Measurements from ENCODE around the gene PRKN.

The PRKN gene

GRCh38 chr6:162702446-162702845 lies 25.1 kb downstream of the PRKN start:
- Histone ChIP-seq H3K36me3 (ENCODE audit: insufficient read depth) (no peaks in the 10 kb centered on the region), H3K79me2 (ENCODE audit: insufficient read depth, low read depth) (no peaks in the 10 kb centered on the region), H2AFZ (ENCODE audit: low read depth) (no peak overlapping the region), H3K4me3 (IDR thresholded peaks at IDR 0.05; ENCODE audit: insufficient read depth, low read depth, low read length) (no peak overlapping the region), H3K4me2 (no peak overlapping the region), H3K4me1 (ENCODE audit: low read depth, poor library complexity, severe bottlenecking) (no peaks in the 10 kb centered on the region), H3K27me3 (ENCODE audit: insufficient read depth, low read depth) (no peaks in the 10 kb centered on the region), H4K20me1 (ENCODE audit: insufficient read depth) (no peaks in the 10 kb centered on the region), H3K9ac (no peak overlapping the region), H3K27ac (no peak overlapping the region)
- no peak for TF ChIP-seq CTCF (conservative IDR thresholded peaks at IDR 0.05; ENCODE audit: low read depth, low read length)

GRCh38 chr6:162701551-162701950 lies 26.0 kb downstream of the PRKN start:
- H2AFZ ChIP-seq (ENCODE audit: low read depth), result no peak overlapping the region
- H3K36me3 ChIP-seq (ENCODE audit: insufficient read depth), result no peaks in the 10 kb centered on the region
- H3K27ac ChIP-seq, result no peak overlapping the region
- H3K9ac ChIP-seq, result no peak overlapping the region
- H3K27me3 ChIP-seq (ENCODE audit: insufficient read depth, low read depth), result no peaks in the 10 kb centered on the region
- H3K79me2 ChIP-seq (ENCODE audit: insufficient read depth, low read depth), result no peaks in the 10 kb centered on the region
- no peaks in the 10 kb centered on the region for H4K20me1 ChIP-seq (ENCODE audit: insufficient read depth)
- no peak overlapping the region for H3K4me2 ChIP-seq
- H3K4me1 ChIP-seq (ENCODE audit: low read depth, poor library complexity, severe bottlenecking), result no peaks in the 10 kb centered on the region
- no peak for TF ChIP-seq CTCF (conservative IDR thresholded peaks at IDR 0.05; ENCODE audit: low read depth, low read length)
- no peak overlapping the region for H3K4me3 ChIP-seq (IDR thresholded peaks at IDR 0.05; ENCODE audit: insufficient read depth, low read depth, low read length)

- H3K36me3 ChIP-seq (ENCODE audit: insufficient read depth), result no peaks in the 10 kb centered on the region
- H3K9ac ChIP-seq, result no peak overlapping the region
- no peaks in the 10 kb centered on the region for H4K20me1 ChIP-seq (ENCODE audit: insufficient read depth)
- no peaks in the 10 kb centered on the region for H3K27me3 ChIP-seq (ENCODE audit: insufficient read depth, low read depth)
- no peak for TF ChIP-seq CTCF (conservative IDR thresholded peaks at IDR 0.05; ENCODE audit: low read depth, low read length)
- no peak overlapping the region for H3K4me2 ChIP-seq
- no peaks in the 10 kb centered on the region for H3K4me1 ChIP-seq (ENCODE audit: low read depth, poor library complexity, severe bottlenecking)
- H3K4me3 ChIP-seq (IDR thresholded peaks at IDR 0.05; ENCODE audit: insufficient read depth, low read depth, low read length), result no peak overlapping the region
- no peaks in the 10 kb centered on the region for H3K79me2 ChIP-seq (ENCODE audit: insufficient read depth, low read depth)
- no peak overlapping the region for H2AFZ ChIP-seq (ENCODE audit: low read depth)
- H3K27ac ChIP-seq, result no peak overlapping the region
Measured at GRCh38 chr6:162700966-162701365, 26.6 kb downstream of the PRKN start.

GRCh38 chr6:162699961-162700360 lies 27.6 kb downstream of the PRKN start:
- Histone ChIP-seq H3K4me1 (ENCODE audit: low read depth, poor library complexity, severe bottlenecking) (no peaks in the 10 kb centered on the region), H3K4me2 (no peak overlapping the region), H3K27me3 (ENCODE audit: insufficient read depth, low read depth) (no peaks in the 10 kb centered on the region), H3K27ac (no peak overlapping the region), H3K9ac (no peak overlapping the region), H3K36me3 (ENCODE audit: insufficient read depth) (no peaks in the 10 kb centered on the region), H3K4me3 (IDR thresholded peaks at IDR 0.05; ENCODE audit: insufficient read depth, low read depth, low read length) (no peak overlapping the region), H2AFZ (ENCODE audit: low read depth) (no peak overlapping the region), H4K20me1 (ENCODE audit: insufficient read depth) (no peaks in the 10 kb centered on the region), H3K79me2 (ENCODE audit: insufficient read depth, low read depth) (no peaks in the 10 kb centered on the region)
- TF ChIP-seq CTCF (conservative IDR thresholded peaks at IDR 0.05; ENCODE audit: low read depth, low read length), result no peak

- Histone ChIP-seq H2AFZ (ENCODE audit: low read depth) (no peak overlapping the region), H3K79me2 (ENCODE audit: insufficient read depth, low read depth) (no peaks in the 10 kb centered on the region), H3K4me1 (ENCODE audit: low read depth, poor library complexity, severe bottlenecking) (no peaks in the 10 kb centered on the region), H4K20me1 (ENCODE audit: insufficient read depth) (no peaks in the 10 kb centered on the region), H3K9ac (no peak overlapping the region), H3K4me2 (no peak overlapping the region), H3K27me3 (ENCODE audit: insufficient read depth, low read depth) (no peaks in the 10 kb centered on the region), H3K36me3 (ENCODE audit: insufficient read depth) (no peaks in the 10 kb centered on the region), H3K4me3 (IDR thresholded peaks at IDR 0.05; ENCODE audit: insufficient read depth, low read depth, low read length) (no peak overlapping the region), H3K27ac (no peak overlapping the region)
- no peak for TF ChIP-seq CTCF (conservative IDR thresholded peaks at IDR 0.05; ENCODE audit: low read depth, low read length)
Measured at GRCh38 chr6:162698440-162698839, 29.1 kb downstream of the PRKN start.
